Tibial nerve (tissue), 4 donors: ENCODE measurements around the gene RETREG1.

Experiments used
- CTCF ChIP-seq, 5 experiments: fragments of 200-600 bp in 3 of 5; fragments of 450-650 bp in 2 of 5; sonication (generic) in 3 of 5; IDR thresholded peaks; one replicate each; pipeline ENCODE4 v1.5.1; 2016 to 2019; ENCODE audit warnings: antibody characterized with exemption in 5 of 5, mild to moderate bottlenecking in 3 of 5, moderate library complexity in 2 of 5
- EP300 ChIP-seq, 2 donors: sonication (generic); formaldehyde crosslinking; IDR thresholded peaks; one replicate each; pipeline ENCODE4 v1.6.1; 2017; ENCODE audit warnings: antibody characterized with exemption in 2 of 2, mild to moderate bottlenecking in 1 of 2
- POLR2A ChIP-seq, 2 donors: fragments of 450-650 bp; IDR thresholded peaks; one replicate each; pipeline ENCODE4 v1.6.1; 2017; ENCODE audit warnings: antibody characterized with exemption in 2 of 2, mild to moderate bottlenecking in 2 of 2, moderate library complexity in 2 of 2

GRCh38 chr5:16528382-16529110, 88.3 kb downstream of the RETREG1 start:
- TF ChIP-seq EP300 (IDR thresholded peaks at IDR 0.05) (no peak), CTCF (IDR thresholded peaks at IDR 0.05) (no peak), POLR2A (IDR thresholded peaks at IDR 0.05) (no peak)
